GM19023 (cell line): ENCODE data around the gene CDK14.
"Not testable (repeated sequence)": the region's sequence is repeated elsewhere in the genome, so short reads cannot be mapped to it uniquely, and the experiment has no call there.

Experiments
- ATAC-seq: cut with Tn5 transposase; IDR thresholded peaks from one replicate; pipeline ENCODE4 v1.9.1; 2021; ENCODE audit warnings: mild to moderate bottlenecking, moderate library complexity; ENCODE audit not compliant: unreplicated experiment

Gene CDK14

DNA sequence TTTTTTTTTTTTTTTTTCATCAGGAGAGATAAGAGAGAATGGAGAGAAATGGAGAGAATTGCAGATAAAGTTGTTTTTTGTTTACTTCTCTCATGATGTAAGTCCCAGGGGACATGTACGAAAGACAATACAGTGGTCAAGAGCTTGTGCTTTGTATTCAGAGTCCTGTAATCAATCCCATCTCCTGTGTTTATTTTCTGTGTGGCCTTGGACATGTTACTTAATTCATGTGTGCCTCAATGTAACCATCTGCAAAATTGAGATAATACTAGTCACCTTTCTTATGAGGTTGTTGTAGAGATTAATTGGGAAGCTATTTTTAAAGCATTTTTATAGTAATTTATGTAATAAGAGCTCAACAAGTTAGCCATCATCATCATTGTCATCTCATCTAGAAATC lies 117.5 kb downstream of the CDK14 start:
- no peak for ATAC-seq

- ATAC-seq = peak; percentile 71
Observed at GRCh38 chr7:90715067-90715466, 118.9 kb downstream of the CDK14 start.

- ATAC-seq = no peak
Observed at GRCh38 chr7:90717296-90718060, 121.4 kb downstream of the CDK14 start.

GRCh38 chr7:90719155-90719554 lies 123.0 kb downstream of the CDK14 start:
- no peak for ATAC-seq

- ATAC-seq = no peak
Observed at GRCh38 chr7:90720984-90721760, 125.1 kb downstream of the CDK14 start.

DNA sequence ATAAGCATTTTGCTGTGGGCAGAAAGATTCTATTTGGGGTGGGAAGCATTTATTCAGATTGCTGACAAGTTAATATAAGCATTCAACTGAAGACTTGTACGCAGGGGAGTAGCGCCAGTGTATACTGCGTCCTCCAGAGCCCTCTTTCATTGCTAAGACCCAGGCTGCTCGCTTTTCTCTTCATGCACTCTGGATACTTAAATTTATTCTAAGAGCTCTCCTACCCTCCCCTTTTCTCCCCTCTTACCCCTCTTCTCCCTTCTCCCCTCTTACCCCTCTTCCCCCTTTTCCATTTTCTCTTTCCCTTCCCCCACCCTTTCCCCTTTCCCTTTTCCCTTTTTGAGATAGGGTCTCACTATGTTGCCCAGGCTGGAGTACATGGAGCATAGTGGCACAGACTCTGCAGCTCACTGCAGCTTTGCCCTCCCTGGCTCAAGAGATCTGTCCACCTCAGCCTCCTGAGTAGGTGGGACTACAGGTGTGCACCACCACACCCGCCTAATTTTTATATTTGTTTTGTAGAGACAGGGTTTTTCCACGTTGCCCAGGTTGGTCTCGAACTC lies 125.8 kb downstream of the CDK14 start:
- no peak for ATAC-seq

DNA sequence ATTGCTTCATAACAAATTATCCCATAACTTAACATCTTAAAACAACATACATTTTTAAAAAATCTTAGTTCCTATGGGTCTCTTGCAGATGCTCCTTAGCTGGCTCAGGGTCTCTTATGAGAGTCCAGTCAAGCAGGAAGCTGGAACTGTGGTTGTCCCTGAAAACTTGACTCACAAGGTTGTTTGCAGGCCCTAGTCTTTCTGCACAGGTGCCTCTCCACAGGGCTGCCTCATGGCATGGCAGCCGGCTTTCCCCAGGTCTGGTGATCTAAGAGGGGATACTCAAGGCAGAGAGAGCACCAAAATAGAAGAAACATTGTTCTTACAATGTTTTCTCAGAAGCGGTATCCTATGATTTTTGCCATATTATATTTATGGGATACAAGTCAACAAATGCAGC lies 127.1 kb downstream of the CDK14 start:
- no peak for ATAC-seq

- no peak for ATAC-seq
Observed at GRCh38 chr7:90723866-90724265, 127.7 kb downstream of the CDK14 start.

- ATAC-seq = no peak
Observed at GRCh38 chr7:90726120-90726519, 130.0 kb downstream of the CDK14 start.

DNA sequence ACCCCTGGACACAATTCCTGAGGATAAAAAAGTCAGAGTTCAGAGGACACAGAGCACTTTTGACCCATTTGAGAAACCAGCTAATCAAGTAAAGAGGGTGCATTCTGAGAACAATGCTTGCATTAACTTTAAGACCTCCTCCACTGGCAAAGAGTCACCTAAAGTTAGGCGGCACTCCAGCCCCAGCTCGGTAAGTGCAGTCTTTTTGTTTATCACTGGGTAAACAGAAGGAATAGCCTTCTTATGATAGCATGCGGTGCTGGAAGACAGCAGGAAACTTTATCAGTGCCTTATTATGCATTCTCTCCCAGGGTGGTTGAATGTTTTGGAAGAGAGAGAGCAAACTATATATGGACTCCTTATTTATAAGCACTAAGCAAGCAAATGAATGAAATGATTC lies 130.5 kb downstream of the CDK14 start:
- no peak for ATAC-seq

DNA sequence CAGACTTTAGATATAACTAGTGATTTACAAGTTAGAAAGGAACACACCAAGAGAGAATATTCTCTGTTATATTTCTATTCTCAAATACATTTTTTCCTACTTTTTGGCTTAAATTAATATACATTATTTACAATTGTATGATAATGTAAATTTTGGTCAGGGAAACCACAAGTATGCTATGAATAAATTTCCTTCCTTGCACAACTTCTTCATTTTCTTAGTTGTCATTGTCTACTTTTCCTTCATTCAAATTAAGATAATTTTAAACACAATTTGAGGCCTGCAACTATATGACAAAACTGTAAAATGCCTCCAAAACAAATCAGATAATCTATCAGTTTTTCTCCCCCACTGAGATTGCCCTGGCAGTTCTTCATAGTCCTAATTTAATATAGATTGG lies 131.3 kb downstream of the CDK14 start:
- ATAC-seq = no peak

DNA sequence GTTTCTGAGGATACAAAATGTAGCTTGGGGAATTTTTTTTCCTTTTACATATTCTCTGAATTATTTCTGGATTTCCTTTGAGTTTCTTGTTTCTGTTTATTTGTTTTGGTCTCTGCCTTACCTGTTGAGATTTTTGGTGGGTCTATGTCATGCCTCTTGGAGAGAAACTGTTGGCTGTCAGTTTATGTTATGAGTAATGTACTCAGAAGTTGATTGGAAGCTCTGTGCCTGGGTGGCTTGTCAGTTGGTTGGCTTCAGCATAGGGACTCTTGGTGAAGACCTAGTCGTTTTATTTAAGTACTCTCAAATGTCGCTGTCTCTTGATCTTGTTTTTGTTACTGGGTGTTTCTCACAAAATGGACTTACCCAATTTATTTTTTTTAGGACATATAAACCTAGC lies 132.4 kb downstream of the CDK14 start:
- peak; percentile 64 for ATAC-seq

DNA sequence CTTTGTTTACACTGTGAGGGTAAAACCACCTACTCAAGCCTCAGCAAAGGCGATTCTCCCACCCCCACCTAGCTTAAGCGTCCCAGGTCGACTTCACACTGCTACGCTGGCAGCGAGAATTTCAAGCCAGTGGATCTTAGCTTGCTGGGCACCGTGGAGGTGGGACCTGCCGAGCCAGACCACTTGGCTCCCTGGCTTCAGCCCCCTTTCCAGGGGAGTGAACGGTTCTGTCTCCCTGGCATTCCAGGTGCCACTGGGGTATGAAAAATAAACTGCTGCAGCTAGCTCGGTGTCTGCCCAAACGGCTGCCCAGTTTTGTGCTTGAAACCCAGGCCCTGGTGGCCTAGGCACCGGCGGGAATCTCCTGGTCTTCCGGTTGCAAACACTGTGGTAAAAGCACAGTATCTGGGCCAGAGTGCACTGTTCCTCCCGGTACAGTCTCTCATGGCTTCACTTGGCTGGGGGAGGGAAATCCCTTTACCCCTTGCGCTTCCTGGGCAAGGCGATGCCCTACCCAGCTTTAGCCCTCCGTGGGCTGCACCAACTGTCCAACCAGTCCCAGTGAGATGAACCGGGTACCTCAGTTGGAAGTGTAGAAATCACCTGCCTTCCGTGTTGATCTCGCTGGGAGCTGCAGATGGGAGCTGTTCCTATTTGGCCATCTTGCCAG lies 139.6 kb downstream of the CDK14 start:
- not testable (repeated sequence) for ATAC-seq

DNA sequence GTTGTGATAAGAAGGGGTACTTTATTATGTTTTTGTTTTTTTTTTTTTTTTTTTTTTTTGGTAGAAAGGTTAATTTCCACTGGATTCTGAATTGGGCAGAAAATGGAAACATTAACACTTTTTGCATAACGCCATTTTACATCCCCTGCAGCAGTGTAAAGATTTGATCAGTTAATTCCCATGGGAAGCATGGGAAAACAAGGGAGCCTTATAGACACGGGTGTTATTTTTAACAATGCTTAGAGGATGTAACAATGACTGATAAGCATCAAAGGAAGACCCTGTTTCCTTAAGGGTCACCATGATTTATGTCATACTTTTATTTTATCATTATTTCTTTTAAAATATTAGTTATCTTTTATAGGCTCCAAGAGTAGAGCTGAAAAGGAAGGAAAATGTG lies 140.2 kb downstream of the CDK14 start:
- no peak for ATAC-seq

DNA sequence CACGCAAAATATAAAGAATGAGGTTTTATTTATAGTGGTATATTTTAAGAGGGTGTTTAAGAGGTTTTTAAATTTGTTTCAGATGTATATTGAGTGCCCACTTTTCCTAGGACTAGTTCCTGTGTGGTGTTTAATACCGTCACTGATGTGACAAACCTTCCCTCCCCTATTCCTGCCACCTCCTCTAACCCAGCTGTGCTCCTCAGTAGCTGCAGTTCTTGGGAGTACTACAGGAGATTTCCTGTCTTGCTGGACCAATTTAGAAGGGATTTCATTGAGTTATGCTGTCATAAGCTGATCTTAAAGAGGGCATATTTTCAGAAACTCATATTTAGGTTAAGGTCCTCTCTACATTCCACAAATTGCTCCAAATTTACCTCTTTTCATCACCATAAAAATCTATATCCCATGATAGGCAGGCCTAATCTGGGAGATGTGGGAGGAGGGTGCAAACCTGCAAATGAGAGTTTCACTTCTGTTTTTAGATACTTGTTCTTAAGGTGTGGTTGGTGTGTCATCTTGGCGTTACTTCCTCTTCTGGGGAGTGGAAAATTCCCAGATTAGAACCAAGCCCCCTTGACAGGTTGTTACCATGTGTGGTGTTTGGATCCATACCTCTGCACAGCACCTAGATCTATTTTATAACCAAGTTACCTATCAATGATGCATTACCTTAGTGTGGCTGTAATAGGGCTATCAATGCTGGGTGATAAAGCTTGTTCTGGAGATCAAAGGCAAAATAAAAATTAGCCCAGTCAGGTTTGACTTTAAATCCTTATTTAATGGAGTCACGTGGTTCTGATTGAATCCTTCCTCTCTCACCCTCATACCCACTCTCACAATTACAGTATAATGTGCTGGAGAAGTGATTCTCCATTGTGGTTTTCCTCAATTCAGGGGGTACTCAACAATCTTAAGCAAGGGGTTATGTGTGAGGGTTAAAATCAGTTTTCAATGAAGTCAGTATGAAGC lies 141.1 kb downstream of the CDK14 start:
- peak; percentile 95 for ATAC-seq

DNA sequence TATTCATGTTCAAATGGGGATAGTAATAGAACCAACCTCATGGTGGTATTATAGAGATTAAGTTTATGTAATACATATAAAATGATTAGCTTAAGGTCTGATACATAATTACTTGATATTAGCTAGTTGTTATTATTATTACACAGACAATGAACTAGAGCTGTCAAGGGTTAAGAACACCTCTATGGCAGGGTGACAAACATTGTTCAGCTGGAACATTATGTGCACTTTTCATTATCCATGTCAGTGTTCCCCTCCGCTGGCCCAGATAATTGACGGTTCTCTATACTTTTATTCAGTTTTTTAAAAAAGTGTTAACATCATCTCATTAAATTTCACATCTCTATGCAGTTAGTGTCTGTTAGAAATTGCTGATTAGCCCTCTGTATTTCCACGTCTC lies 142.1 kb downstream of the CDK14 start:
- no peak for ATAC-seq

GRCh38 chr7:90739716-90740115 lies 143.6 kb downstream of the CDK14 start:
- ATAC-seq = no peak

DNA sequence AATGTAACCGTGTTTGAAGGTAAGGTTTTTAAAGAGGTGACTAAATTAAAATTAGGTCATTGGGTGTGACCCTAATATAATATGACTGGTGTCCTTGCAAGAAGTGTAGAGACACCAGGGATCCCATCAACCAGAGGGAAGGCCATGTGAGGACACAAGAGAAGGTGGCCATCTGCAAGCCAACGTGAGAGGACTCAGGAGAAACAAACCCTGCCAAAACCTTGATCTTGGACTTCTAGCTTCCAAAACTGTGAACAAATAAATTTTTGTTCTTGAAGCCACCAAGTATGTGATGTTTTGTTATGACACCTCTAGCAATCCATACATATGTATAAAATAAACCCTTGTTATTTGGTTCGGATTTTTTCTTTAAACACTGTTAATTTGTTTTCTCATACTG lies 144.3 kb downstream of the CDK14 start:
- no peak for ATAC-seq

- ATAC-seq = no peak
Observed at GRCh38 chr7:90743626-90744025, 147.5 kb downstream of the CDK14 start.

DNA sequence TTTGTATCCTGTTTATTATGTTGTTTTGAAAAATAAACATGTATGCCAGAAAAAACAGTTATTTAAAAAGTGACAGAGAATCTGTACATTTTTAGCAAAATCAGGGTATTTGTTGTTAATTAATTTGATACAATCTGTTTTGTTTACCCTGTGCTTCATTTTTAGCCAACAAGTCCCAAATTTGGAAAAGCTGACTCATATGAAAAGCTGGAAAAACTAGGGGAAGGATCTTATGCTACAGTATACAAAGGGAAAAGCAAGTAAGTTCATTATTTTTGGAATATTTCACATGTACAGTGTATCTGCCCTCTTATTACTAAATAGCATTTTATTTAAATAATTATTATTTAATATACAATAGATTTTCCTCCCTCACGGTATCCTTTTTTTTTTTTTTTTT lies 151.4 kb downstream of the CDK14 start:
- ATAC-seq = no peak
